Glutamatergic neuron (in vitro differentiated cells): Measurements from ENCODE around the gene HMSD. TPM values are rescaled to one million over a fixed set of nuclear protein-coding genes. Genes with fewer than 3 reads are reported as not detected.

ENCODE experiments used
- DNase-seq: peaks from one replicate; pipeline ENCODE4 v3.0.0; 2022
- H3K27ac Mint-ChIP-seq: one replicate; pipeline ENCODE4 v1.8.0; 2020; ENCODE audit warnings: mild to moderate bottlenecking, mixed read lengths, inconsistent platforms; ENCODE audit not compliant: unreplicated experiment
- H3K27me3 Mint-ChIP-seq: one replicate; pipeline ENCODE4 v1.8.0; 2020; ENCODE audit warnings: mild to moderate bottlenecking, moderate library complexity, mixed read lengths, inconsistent platforms; ENCODE audit not compliant: unreplicated experiment
- H3K36me3 Mint-ChIP-seq: one replicate; pipeline ENCODE4 v1.8.0; 2020; ENCODE audit warnings: mild to moderate bottlenecking, mixed read lengths, inconsistent platforms; ENCODE audit not compliant: unreplicated experiment
- H3K4me1 Mint-ChIP-seq: one replicate; pipeline ENCODE4 v1.8.0; 2020; ENCODE audit warnings: mild to moderate bottlenecking, low read depth, mixed read lengths, inconsistent platforms; ENCODE audit not compliant: unreplicated experiment
- H3K4me3 Mint-ChIP-seq: one replicate; pipeline ENCODE4 v1.8.0; 2020; ENCODE audit warnings: mild to moderate bottlenecking, mixed read lengths, inconsistent platforms; ENCODE audit not compliant: unreplicated experiment
- H3K9me3 Mint-ChIP-seq: one replicate; pipeline ENCODE4 v1.8.0; 2020; ENCODE audit warnings: mild to moderate bottlenecking, moderate library complexity, mixed read lengths, inconsistent platforms; ENCODE audit not compliant: unreplicated experiment
- total RNA-seq: library from RNA; stranded (reverse); fragmentation: NEBNext Ultra II Directional; extraction: Animal tissue kit (Norgen Biotek cat#: 25700); gene quantifications from one replicate; pipeline ENCODE4 v1.2.1, GENCODE V29; 2021; ENCODE audit not compliant: unreplicated experiment
- TF ChIP-seq, protein P1 (sequence below): fragments of 200-600 bp; sonication (generic); IDR thresholded peaks from one replicate; pipeline ENCODE4 v1.5.0; 2021; ENCODE audit not compliant: partially characterized antibody, unreplicated experiment

Gene HMSD
- total RNA-seq, 1 donor from 2014 or later = not detected

DNA sequence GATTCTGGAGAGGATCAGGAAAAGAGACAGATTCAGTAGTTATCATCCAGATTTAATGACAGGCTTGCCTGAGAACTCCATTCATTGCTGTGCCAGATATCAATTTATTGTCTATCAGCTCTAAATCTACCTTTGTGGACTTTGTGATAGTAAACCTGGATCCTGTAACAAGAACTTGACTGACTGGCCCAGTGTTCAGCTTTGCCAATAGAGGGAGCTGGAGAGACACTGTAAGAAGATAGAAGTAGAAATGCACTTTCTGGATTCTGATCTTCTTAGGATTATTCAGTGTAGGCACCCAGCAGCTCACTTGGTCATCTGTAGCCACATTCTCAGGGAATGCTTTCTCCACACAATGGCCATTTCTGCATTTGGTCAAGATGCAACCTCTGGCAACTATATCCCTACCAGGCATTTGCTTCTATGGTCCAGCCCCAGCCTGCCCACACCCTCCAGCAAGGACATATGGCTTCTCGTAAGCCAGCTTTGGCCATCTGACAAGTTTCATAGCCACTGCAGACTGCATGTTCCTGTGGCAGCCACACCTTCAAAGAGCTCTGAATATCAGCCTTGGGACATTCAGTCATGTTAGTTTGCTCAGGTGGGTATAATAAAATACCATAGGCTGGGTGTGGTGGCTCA, 14.6 kb downstream of the HMSD start:
- no peaks in the 10 kb centered on the region for H3K9me3 Mint-ChIP-seq
- H3K36me3 Mint-ChIP-seq = no peaks in the 10 kb centered on the region

DNA sequence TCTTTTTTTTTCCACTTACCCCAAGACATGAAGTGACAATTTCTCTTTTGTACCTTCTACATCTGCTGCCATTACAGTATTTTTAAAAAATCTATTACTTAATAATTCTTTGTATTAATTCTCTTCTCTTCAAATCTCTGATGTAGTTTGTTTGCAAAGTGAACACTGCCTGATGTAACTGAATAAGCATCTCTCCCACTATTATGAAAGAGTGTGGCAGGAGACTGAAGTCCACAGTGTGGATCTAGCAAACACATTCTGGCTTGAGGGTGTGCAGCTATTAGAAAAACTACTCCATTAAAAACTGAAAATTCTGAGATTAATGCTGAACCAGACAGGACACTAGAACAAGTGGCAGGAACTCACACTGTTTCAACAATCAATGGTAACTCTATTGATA, 15.8 kb downstream of the HMSD start:
- peaks cover 8% of the 10 kb centered on the region for H3K9me3 Mint-ChIP-seq
- H3K36me3 Mint-ChIP-seq = no peaks in the 10 kb centered on the region
- TF ChIP-seq, protein P1, sequence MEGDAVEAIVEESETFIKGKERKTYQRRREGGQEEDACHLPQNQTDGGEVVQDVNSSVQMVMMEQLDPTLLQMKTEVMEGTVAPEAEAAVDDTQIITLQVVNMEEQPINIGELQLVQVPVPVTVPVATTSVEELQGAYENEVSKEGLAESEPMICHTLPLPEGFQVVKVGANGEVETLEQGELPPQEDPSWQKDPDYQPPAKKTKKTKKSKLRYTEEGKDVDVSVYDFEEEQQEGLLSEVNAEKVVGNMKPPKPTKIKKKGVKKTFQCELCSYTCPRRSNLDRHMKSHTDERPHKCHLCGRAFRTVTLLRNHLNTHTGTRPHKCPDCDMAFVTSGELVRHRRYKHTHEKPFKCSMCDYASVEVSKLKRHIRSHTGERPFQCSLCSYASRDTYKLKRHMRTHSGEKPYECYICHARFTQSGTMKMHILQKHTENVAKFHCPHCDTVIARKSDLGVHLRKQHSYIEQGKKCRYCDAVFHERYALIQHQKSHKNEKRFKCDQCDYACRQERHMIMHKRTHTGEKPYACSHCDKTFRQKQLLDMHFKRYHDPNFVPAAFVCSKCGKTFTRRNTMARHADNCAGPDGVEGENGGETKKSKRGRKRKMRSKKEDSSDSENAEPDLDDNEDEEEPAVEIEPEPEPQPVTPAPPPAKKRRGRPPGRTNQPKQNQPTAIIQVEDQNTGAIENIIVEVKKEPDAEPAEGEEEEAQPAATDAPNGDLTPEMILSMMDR = no peak
- H3K27me3 Mint-ChIP-seq = peaks cover 11% of the 10 kb centered on the region
- no peak overlapping the region for H3K4me3 Mint-ChIP-seq
- no peak for DNase-seq
- H3K4me1 Mint-ChIP-seq = peaks cover 7% of the 10 kb centered on the region
- no peak overlapping the region for H3K27ac Mint-ChIP-seq

More for the DNA sequence above, 14.6 kb downstream of the HMSD start:
- TF ChIP-seq, protein P1 = peak; percentile 52
- Mint-ChIP-seq H3K4me1 (no peaks in the 10 kb centered on the region), H3K4me3 (no peak overlapping the region), H3K27me3 (peaks cover 2% of the 10 kb centered on the region), H3K27ac (no peak overlapping the region)
- DNase-seq = peak; percentile 40

DNA sequence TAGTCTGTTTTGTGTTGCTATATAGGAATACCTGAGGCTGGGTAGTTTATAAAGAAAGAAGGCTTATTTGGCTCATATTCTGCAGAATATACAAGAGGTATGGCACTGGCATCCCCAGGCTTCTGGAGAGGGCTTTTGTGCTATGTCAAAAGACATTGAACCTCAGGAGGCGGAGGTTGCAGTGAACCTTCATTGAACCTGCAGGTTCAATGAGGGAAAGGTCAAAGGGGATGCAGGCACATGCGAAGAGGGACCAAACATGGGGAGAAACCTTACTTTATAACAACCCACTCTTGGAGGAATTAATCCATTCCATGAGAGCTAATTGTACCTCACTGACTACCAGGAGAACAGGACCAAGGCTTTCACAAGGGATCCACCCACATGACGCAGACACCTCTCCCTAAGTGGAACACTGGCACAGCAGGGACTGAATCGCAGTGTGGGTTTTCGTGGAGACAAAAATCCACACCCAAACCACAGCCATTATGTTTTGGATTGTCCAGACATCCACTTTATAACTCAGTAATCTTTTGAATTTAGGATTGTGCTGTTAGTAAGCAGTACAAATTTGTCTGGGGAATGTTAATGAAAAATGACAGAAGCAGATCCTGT, 16.7 kb downstream of the HMSD start:
- H3K4me1 Mint-ChIP-seq = peaks cover 7% of the 10 kb centered on the region
- H3K9me3 Mint-ChIP-seq = peaks cover 8% of the 10 kb centered on the region
- H3K36me3 Mint-ChIP-seq = no peaks in the 10 kb centered on the region
- peaks cover 16% of the 10 kb centered on the region for H3K27me3 Mint-ChIP-seq
- H3K4me3 Mint-ChIP-seq = no peak overlapping the region
- H3K27ac Mint-ChIP-seq = no peak overlapping the region
- no peak for DNase-seq
- TF ChIP-seq, protein P1 = no peak

DNA sequence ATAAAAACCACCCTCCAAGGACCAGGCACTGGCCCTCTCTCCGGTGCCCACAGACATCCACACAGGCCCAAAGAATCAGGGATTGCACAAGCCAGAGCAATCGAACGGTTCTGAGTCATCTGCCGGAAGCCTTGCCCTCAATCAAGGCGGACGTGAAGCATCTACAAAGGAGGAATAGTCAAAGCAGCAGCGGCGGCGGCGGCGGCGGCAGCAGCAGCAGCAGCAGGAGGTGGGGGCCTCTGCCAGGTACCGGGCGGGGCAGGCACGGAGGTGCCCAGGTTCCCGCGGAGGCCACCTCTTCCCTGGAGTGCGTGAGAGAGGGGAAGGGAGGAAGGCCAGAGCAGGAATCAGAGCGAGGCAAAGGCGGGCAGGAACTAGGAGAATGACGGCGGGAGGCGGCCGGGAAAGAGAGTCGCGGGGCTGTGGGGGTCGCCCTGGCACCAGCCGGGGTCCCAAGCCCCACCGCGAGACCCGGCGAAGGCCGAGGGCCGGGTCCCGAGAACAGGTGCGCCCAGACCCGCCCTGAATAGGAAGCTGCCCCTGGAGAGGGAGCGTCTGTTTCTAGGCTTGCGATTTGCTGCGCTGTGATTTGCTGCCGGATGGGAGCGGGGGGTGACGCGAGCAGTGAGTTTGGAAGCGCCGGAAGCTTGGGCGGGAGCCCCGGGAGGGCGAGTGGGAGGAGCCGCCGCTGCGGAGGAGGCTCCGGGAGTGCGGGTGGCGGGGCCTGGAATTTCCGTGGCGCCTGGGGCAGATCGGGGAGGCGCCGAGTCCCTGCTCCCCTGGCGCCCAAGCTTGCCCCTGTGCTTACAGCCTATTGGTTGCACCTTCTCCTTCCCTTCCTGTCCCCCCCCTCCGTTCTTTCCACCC, 21.1 kb downstream of the HMSD start, which contains the start of gene SERPINB8:
Gene SERPINB8 (plus strand): TSS at position 140 of the 867 bp plus-strand sequence. CDS start 8,228 bp downstream, outside the sequence.
- TF ChIP-seq, protein P1 = no peak
- H3K4me3 Mint-ChIP-seq = peak within 1 kb of the TSS; percentile 94
- H3K9me3 Mint-ChIP-seq = peaks cover 12% of the 10 kb centered on the region
- H3K27ac Mint-ChIP-seq = peak within 1 kb of the TSS; percentile 100
- no peaks in the 10 kb centered on the region for H3K36me3 Mint-ChIP-seq
- peaks cover 15% of the 10 kb centered on the region for H3K4me1 Mint-ChIP-seq
- peak; percentile 95 for DNase-seq
- H3K27me3 Mint-ChIP-seq = peaks cover 22% of the 10 kb centered on the region
